Lung (tissue), 12 donors: Measurements from ENCODE around the gene DNAJC11. TPM values are rescaled to one million over a fixed set of nuclear protein-coding genes. Genes with fewer than 3 reads are reported as not detected.

Experiments used
- ATAC-seq: fragments of 200-7000 bp; cut with Tn5 transposase; one replicate; pipeline ENCODE4 v1.9.1; 2020; ENCODE audit warnings: moderate number of reproducible peaks; ENCODE audit not compliant: insufficient read depth, low FRiP score
- DNase-seq, 3 donors: peaks; one replicate each; pipeline ENCODE4 v3.0.0-alpha.2; 2013 to 2017
- H3K27ac ChIP-seq, 2 donors: one replicate each; pipeline ENCODE4 v1.5.1; 2013; ENCODE audit warnings: mild to moderate bottlenecking in 2 of 2, moderate library complexity in 2 of 2, control low read depth in 1 of 2, inconsistent platforms in 1 of 2, low read depth in 1 of 2, low read length in 1 of 2
- H3K27me3 ChIP-seq, 3 donors: one replicate each; pipeline ENCODE4 v1.5.1; 2013; ENCODE audit warnings: low read length in 2 of 3; ENCODE audit not compliant: control insufficient read depth in 3 of 3, insufficient read depth in 3 of 3
- H3K36me3 ChIP-seq, 4 donors: one replicate each; pipeline ENCODE4 v1.5.1; 2013; ENCODE audit warnings: low read length in 4 of 4, mild to moderate bottlenecking in 1 of 4, moderate library complexity in 1 of 4; ENCODE audit not compliant: control insufficient read depth in 4 of 4, insufficient read depth in 4 of 4
- H3K4me1 ChIP-seq, 5 donors: one replicate each; pipeline ENCODE4 v1.5.1; 2013; ENCODE audit warnings: low read length in 5 of 5, mild to moderate bottlenecking in 2 of 5, moderate library complexity in 1 of 5; ENCODE audit not compliant: control insufficient read depth in 5 of 5, insufficient read depth in 5 of 5
- H3K4me3 ChIP-seq: one replicate; pipeline ENCODE4 v1.5.1; 2013; ENCODE audit warnings: mild to moderate bottlenecking, control low read depth, moderate library complexity
- H3K9ac ChIP-seq, 2 donors: one replicate each; pipeline ENCODE4 v1.5.1; 2013; ENCODE audit warnings: low read length in 2 of 2, control low read depth in 1 of 2; ENCODE audit not compliant: insufficient read depth in 1 of 2
- H3K9me3 ChIP-seq, 4 donors: one replicate each; pipeline ENCODE4 v1.5.1; 2013; ENCODE audit warnings: low read length in 3 of 4, mild to moderate bottlenecking in 1 of 4, moderate library complexity in 1 of 4; ENCODE audit not compliant: control insufficient read depth in 4 of 4, insufficient read depth in 3 of 4
- CTCF ChIP-seq: IDR thresholded peaks from 2 replicates; pipeline ENCODE4 v1.5.1; 2012; ENCODE audit warnings: mild to moderate bottlenecking; ENCODE audit errors: control extremely low read depth, extremely low read depth
- WGBS, 2 donors: extraction: QIAGEN DNeasy Blood & Tissue Kit; methylation state at CpG; one replicate each; pipeline ENCODE4 v1.1.7; 2013; 5-methylcytosine and 5-hydroxymethylcytosine counted together
- polyA plus RNA-seq, 2 donors: library from polyadenylated mRNA; stranded (reverse); fragments of 200-250 nt; gene quantifications; one replicate each; pipeline ENCODE4 v1.2.1, GENCODE V29; 2013
- total RNA-seq, 2 donors: library from RNA; depleted of rRNA in 1 of 2; stranded (reverse); fragments of >200 nt in 1 of 2; gene quantifications; one replicate each; pipeline ENCODE4 v1.2.1, GENCODE V29; 2014 to 2021
- donor health status: control.
- donor health status: control.
- donor health status: Bipolar disorder and iron deficiency.
- donor health status: healthy.
- donor health status: DM: yes; HTN: yes; CAD: no.

Gene DNAJC11
- total and polyA plus RNA-seq, 4 donors = 18.6 to 43.0 (median 30.4) TPM

- DNase-seq (no peak), ATAC-seq (no peak)
- Histone ChIP-seq H3K4me1 (no peaks in the 10 kb centered on the region), H3K9ac (no peak overlapping the region), H3K9me3 (no peaks in the 10 kb centered on the region), H3K4me3 (no peak overlapping the region), H3K36me3 (no peaks in the 10 kb centered on the region), H3K27ac (no peak overlapping the region), H3K27me3 (no peaks in the 10 kb centered on the region)
- WGBS, 2 donors = 71 to 82% methylated on average over 1 of the region's 1 CpG
- no peak for TF ChIP-seq CTCF
These were observed 13.6 kb downstream of the DNAJC11 start for GRCh38 chr1:6688001-6688400.

- ATAC-seq (no peak), DNase-seq (no peak)
- H3K36me3 ChIP-seq = no peaks in the 10 kb centered on the region
- no peak for TF ChIP-seq CTCF
- H3K9ac ChIP-seq = no peak overlapping the region
- H3K4me1 ChIP-seq = no peaks in the 10 kb centered on the region
- no peaks in the 10 kb centered on the region for H3K9me3 ChIP-seq
- H3K4me3 ChIP-seq = no peak overlapping the region
- H3K27ac ChIP-seq = no peak overlapping the region
- H3K27me3 ChIP-seq = no peaks in the 10 kb centered on the region
These were observed 15.3 kb downstream of the DNAJC11 start for GRCh38 chr1:6686294-6686693.

GRCh38 chr1:6685381-6685780 is 16.2 kb downstream of the DNAJC11 start:
- Histone ChIP-seq H3K27me3 (no peaks in the 10 kb centered on the region), H3K36me3 (peaks cover 0 to 4% (median 0%) of the 10 kb centered on the region in 4 donors), H3K9ac (no peak overlapping the region), H3K27ac (no peak overlapping the region), H3K4me3 (no peak overlapping the region), H3K4me1 (no peaks in the 10 kb centered on the region), H3K9me3 (no peaks in the 10 kb centered on the region)
- 96 to 98% methylated on average over 4 of the region's 4 CpGs for WGBS, 2 donors
- ATAC-seq (no peak), DNase-seq (no peak)
- no peak for TF ChIP-seq CTCF

DNA sequence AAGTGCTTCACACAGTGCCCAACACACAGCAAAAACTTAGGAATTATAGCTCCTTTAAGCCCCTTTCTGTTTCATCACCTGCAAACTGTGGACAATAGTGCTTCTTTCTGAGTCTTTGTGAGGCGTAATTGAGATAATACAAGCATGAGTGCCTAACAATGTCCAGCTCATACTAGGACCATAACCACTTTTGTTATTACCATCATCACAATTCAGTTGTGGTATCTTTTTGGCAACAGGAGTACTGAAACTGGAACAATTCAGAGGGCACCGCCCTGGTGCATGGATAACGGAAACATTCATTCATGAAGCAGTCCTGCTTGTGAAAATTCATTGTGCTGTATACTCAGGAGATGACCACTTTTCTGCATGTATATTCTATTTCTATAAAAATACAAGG is 18.2 kb downstream of the DNAJC11 start:
- Histone ChIP-seq H3K27ac (no peak overlapping the region), H3K4me1 (no peaks in the 10 kb centered on the region), H3K9me3 (no peaks in the 10 kb centered on the region), H3K9ac (no peak overlapping the region), H3K27me3 (no peaks in the 10 kb centered on the region), H3K4me3 (no peak overlapping the region), H3K36me3 (peaks cover 0 to 10% (median 3%) of the 10 kb centered on the region in 4 donors)
- no peak for TF ChIP-seq CTCF
- ATAC-seq (no peak), DNase-seq (no peak)
- WGBS, 2 donors = 94 to 97% methylated on average over 3 of the region's 3 CpGs
